Stimulated activated CD8-positive, alpha-beta memory T cell treated with anti-CD3 and anti-CD28 coated beads, Interleukin-15, amount 100 ng/mL, for 24 hours (primary cell): ENCODE data around the gene TFAP2D.

Experiments used
- DNase-seq: peaks from one replicate; pipeline ENCODE4 v3.0.0-alpha.2; 2020; ENCODE audit warnings: low read depth

Gene TFAP2D

GRCh38 chr6:50819466-50819903, 106.2 kb downstream of the TFAP2D start:
- DNase-seq, result no peak

GRCh38 chr6:50819904-50820868, 106.9 kb downstream of the TFAP2D start:
- no peak for DNase-seq

GRCh38 chr6:50820869-50821264, 107.5 kb downstream of the TFAP2D start:
- no peak for DNase-seq

GRCh38 chr6:50821441-50822077, 108.2 kb downstream of the TFAP2D start:
- no peak for DNase-seq

DNA sequence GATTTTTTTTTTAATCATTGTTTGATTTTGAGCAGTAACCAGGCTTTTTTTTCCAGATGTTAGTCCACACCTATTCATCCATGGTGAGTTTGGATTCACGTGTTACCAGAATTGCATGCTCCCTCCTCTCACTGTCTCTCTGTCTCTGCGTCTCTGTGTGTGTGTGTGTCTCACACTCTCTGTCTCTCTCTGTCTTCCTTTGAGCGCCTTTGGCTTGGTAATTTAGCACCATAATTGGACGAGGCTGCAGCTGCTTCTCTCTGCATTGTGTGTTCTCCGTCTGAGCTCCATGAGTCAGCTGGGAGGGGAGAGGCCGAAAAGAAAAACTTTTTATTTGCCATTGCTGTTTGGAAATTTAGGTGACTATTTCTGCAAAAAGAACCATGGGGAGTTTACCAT, 108.8 kb downstream of the TFAP2D start:
- no peak for DNase-seq
